GM21526 (cell line): Measurements from ENCODE around the gene MXD4.
"Not testable (repeated sequence)": the region's sequence is repeated elsewhere in the genome, so short reads cannot be mapped to it uniquely, and the experiment has no call there.

ENCODE experiments used
- ATAC-seq: cut with Tn5 transposase; IDR thresholded peaks from one replicate; pipeline ENCODE4 v1.9.1; 2021; ENCODE audit warnings: moderate library complexity; ENCODE audit not compliant: unreplicated experiment, low FRiP score

Gene MXD4

GRCh38 chr4:2241003-2241402 is 20.9 kb downstream of the MXD4 start:
- no peak for ATAC-seq

- no peak for ATAC-seq
Measured at GRCh38 chr4:2236944-2237666, 24.8 kb downstream of the MXD4 start.

DNA sequence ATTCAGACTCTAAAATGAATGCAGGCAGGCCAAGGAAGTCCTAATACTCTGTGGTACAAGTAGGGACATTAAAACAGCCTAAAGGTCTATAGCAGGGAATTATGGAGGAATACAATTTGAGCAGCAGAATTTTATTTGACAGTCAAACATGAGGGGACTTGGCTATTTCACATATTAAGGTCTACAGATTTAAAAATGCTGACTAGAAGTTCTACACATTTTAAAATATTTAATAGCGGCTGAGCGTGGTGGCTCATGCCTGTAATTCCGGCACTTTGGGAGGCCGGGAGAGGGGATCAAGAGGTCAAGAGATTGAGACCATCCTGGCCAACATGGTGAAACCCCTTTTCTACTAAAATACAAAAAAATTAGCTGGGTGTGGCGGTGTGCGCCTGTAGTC is 30.8 kb downstream of the MXD4 start:
- no peak for ATAC-seq

GRCh38 chr4:2226261-2226660 is 35.6 kb downstream of the MXD4 start:
- no peak for ATAC-seq

DNA sequence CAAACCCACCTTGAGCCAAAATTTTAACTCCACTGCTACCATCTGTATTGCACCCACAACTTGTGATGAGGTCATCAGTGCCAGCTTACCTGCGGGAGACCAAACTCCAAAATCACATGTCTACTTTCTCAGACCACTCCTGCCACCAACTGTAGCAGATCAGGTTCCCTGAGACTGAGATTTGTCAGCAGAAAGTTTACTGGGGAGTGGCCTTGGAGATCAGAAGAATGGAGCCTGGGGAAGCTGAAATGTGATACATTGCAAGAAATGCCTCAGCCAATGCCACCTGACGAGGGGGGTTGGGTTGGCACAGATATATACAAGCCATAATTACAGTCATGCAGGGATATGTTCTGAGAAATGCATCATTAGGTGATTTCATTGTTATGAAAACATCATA is 39.1 kb downstream of the MXD4 start:
- no peak for ATAC-seq

DNA sequence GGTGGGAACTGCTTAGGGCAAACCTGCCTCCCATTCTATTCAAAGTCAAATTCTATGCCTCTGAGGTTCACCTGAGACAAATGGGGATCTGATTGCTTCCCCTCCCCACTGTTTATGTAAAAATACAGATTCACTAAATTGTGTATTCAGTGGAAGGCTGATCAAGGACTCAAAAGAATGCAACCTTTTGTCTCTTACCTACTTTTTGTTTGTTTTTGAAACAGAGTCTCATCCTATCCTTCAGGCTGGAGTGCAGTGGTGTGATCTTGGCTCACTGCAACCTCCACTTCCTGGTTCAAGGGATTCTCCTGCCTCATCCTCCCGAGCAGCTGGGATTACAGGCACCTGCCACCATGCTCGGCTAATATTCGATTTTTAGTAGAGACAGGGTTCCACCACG is 40.5 kb downstream of the MXD4 start:
- not testable (repeated sequence) for ATAC-seq

DNA sequence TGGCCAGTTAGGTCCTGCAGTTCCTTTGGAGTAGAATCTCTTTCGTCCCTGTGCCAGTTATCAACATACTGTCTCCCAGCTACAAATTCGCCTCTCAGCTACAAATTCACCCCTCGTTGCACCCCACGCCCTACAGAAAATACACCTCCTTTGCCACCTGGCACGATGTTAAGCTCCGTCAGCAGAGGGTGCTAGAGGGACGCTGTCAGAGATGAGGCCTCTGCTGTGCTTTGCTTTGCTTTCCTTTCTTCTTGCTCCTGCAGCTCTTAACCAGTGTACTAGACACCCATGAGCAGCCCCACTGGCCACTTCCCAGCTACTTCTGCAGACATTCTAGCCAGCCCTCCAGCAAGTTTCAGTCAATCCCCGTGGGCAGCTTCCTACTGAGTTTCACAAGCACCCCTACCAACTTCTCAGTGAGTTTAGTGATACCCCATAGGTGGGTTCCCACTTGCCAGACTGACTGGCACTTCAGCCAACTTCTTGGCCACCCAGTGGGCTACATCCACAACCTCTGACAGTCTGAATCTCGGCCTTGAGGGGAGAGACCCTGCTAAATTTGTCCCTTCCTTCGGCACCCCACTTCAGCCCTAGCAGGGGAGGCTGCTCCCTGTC is 41.8 kb downstream of the MXD4 start:
- no peak for ATAC-seq

- ATAC-seq = no peak
Measured at GRCh38 chr4:2219233-2219760, 42.6 kb downstream of the MXD4 start.

DNA sequence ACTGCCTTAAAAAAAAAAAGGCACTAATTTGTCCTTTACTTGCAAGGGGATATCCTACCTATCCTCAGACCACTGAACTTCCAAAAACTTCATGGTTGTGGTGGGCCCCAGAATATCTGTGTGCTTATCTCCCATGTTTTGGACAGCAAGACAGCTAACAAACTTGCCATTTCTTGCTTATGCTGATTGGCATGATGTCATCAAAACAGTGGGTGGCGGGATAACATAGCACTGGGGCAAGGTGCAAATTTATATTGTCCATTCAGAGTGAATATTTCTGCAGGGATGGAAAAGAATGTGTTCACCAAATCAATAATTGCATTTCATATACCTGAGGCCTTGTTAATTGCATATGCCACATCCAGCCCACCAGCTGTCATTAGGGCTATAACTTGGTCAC is 43.5 kb downstream of the MXD4 start:
- no peak for ATAC-seq

- ATAC-seq = no peak
Measured at GRCh38 chr4:2217726-2218125, 44.2 kb downstream of the MXD4 start.

DNA sequence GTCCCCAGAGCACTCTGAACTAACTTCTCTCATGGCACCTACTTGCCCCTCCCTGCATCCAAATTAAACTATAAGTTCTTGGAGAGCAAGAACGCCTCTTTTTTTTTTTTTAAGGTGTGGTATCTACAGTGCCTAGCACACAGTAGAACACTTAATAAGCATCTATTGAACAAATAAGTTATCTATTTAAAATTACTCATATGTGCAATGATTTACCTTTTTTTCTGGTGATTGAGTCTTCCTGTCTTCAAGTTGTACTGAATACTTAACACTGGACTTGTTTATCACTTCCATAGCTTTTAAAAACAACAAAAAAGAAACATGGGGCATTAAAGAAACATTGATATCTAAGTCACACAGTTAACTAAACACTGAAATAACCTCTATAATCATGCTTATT is 49.1 kb downstream of the MXD4 start:
- no peak for ATAC-seq

- ATAC-seq = not testable (repeated sequence)
Measured at GRCh38 chr4:2202789-2203188, 59.1 kb downstream of the MXD4 start.
